Germinal center (tissue), 1 donor: Measurements from ENCODE around the gene PLXNB3.
"Not testable (repeated sequence)": the region's sequence is repeated elsewhere in the genome, so short reads cannot be mapped to it uniquely, and the experiment has no call there.

ENCODE experiments used
- DNase-seq: peaks from one replicate; pipeline ENCODE4 v3.0.0; 2012; ENCODE audit warnings: mixed read lengths, low spot score

PLXNB3 gene

DNA sequence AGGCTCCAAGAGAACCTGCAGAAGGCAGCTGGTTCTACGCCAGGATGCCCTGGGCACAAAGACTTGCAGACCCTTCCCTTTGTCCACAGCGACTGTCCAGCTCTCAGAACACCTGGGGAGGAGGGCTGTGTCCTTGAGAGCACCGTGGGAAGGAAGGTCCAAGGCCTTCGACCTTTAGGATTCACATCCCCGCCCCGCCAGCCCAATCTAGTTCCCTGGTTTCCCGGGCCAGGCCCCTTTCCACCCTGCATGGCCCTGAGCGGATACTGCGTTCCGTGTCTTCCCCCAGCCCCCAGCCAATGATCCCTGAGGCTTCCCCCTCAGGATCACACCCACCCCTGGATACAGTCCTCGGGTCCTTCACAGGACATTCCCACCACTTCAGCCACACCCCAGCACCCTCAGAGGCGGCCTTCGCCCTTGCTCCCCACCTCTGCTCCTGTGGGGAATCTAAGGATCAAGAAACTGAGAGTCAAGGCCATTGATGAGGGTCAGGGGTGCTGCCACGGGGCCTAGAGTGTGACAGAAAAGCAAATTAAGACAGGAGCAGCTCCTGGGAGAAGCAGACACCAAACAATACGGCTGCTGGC, 30.3 kb upstream of the PLXNB3 start:
- DNase-seq: no peak

DNA sequence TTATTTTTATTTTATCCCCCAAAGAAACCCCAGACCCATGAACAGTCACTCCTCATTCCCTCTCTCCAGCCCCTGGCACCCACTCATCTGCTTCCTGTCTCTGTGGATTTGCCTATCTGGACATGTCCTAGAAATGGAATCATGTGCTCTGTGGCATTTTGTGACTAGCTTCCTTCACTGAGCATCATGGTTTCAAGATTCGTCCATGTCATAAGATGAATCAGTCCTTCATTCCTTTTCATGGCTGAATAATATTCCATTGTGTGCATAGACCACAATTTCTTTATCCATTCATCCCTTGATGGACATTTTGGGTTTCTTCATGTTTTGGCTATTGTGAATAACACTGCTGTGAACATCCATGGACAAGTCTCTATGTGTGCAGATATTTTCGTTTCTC, 29.2 kb upstream of the PLXNB3 start:
- DNase-seq: no peak

DNA sequence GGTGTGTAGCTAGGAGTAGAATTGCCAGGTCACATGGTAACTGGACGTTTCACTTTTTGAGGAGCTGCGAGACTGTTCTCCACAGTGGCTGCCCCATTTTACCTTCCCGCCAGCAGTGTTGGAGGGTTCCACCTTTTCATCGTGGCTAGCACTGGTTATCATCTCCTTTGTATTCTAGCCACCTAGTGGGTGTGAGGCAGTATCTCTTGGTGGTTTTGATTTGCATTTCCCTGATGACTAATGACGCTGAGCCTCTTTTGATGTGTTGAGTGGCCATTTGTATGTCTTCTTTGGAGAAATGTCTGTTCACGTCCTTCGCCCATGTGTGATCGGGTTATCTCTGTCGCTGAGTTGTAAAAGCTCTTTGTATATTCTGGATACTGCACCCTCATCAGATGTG, 28.8 kb upstream of the PLXNB3 start:
- DNase-seq: no peak

GRCh38 chrX:153736071-153736820, 27.8 kb upstream of the PLXNB3 start:
- no peak for DNase-seq

DNA sequence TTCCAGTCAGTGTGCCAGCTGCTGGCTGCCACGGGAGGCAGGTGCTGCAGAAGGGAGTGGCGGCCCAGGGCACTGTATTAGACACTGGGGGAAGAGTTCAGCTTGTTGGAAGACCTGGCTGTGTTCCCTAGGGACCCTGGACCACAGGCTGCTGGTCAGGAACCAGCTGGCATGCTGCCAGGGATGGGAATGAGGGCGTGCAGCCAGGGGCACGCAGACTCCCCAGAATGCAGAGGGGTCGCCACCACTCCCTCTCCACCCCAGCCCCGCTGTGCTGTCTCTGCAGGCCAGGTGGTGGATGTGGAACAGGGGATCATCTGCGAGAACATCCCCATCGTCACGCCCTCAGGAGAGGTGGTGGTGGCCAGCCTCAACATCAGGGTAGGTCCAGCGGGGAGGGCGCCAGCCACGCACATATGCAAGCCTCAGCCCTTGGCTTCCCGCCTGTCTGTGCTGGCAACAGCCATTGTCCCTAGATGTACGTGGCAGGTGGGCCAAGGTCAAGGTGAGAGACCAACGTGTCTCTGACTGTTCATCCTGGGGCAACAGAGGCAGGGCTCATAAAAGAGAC, 27.1 kb upstream of the PLXNB3 start:
- no peak for DNase-seq

GRCh38 chrX:153738056-153738605, 25.9 kb upstream of the PLXNB3 start:
- DNase-seq: no peak

- DNase-seq: no peak
These were observed 24.1 kb upstream of the PLXNB3 start for GRCh38 chrX:153739754-153740486.

DNA sequence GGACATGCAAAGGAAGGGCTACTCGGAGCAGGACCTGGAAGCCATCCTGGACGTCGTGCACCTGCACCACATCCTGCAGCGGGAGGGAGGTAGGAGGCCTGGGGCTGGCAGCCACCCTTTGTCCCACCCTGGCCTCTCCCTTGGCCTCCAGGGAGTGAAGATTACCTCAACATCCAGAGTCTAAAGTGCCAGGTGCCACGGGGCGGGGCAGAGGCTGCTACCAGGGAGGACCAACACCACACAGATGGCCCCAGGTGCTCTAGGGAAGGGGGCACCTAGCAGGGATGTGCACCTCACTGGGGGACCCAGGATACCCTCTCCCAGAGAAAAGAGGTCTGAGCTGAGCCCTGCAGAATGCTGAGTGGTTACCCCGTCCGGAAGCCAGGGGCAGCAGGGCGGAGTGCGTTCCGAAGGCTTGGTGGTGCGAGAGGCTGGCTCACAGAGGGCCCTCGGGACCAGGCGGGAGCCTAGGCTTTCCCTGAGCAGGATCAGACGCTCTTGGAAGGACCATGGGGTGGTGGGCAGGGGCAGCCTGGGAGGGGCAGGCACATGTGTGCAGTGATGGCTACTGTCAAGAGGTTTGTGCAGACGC, 23.3 kb upstream of the PLXNB3 start:
- DNase-seq: no peak

GRCh38 chrX:153741446-153741845, 22.6 kb upstream of the PLXNB3 start:
- no peak for DNase-seq

- DNase-seq: not testable (repeated sequence)
These were observed 21.9 kb upstream of the PLXNB3 start for GRCh38 chrX:153742111-153742510.

DNA sequence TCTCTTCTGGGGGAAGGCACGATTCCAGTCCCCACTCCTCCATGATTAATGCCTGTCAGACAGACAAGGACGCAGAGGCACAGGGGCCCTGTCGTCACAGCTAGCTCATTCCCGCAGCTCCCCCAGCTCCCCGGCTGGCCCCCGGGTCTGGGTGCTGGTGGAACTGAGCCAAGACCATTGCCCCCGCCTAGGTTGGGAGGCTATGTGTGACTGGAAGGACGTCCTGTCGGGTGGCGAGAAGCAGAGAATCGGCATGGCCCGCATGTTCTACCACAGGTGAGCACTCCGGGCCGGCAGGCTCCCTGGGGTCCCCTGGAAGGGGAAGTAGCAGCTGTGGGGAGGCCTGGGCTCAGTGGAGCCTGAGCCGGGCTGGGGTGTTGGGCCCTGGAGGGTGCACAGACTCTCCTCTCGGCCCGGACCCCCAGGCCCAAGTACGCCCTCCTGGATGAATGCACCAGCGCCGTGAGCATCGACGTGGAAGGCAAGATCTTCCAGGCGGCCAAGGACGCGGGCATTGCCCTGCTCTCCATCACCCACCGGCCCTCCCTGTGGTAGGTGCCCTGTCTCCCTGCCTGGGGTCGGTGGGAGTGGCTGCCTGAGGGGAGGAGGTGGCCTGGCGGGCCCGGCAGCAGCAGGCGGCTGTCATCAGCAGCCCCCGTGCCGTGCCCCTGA, 21.1 kb upstream of the PLXNB3 start:
- DNase-seq: not testable (repeated sequence)

GRCh38 chrX:153743468-153744209, 20.4 kb upstream of the PLXNB3 start:
- not testable (repeated sequence) for DNase-seq

- no peak for DNase-seq
These were observed 19.6 kb upstream of the PLXNB3 start for GRCh38 chrX:153744210-153745066.

DNA sequence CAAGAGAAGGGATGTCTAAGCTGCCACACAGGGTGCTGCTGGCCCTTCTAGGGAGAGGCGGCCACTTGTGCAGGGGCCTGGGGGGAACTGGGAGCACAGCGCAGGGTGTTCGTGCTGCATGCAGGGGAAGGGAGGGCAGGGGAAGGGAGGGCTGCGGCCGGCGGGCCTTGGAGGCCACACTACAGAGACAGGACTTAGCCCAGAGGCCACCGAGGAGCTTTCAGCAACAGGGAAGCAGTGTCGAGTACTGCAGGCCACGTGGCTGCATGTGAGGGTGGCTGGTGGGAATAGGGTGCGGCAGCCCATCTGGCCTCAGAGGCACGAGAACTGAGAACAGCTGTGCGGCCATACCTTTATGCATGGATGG, 19.0 kb upstream of the PLXNB3 start:
- DNase-seq: not testable (repeated sequence)

DNA sequence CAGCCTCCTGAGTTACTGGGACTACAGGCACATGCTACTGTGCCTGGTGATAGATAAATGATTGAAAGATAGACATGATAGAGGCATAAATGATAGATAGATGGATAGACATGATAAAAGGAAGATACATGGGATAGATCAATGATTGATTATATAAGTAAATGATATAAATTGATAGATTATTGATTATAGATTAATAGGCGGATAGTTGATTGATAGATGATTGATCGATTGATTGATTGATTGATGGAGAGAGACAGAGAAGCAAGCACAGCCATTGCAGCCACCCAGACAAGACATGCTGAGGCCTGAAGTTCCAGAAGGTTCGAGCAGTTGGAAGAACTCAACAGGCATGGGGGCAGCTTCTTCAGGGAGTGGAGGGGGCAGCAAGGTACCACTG, 17.7 kb upstream of the PLXNB3 start:
- no peak for DNase-seq

- DNase-seq: not testable (repeated sequence)
These were observed 17.1 kb upstream of the PLXNB3 start for GRCh38 chrX:153746991-153747390.

DNA sequence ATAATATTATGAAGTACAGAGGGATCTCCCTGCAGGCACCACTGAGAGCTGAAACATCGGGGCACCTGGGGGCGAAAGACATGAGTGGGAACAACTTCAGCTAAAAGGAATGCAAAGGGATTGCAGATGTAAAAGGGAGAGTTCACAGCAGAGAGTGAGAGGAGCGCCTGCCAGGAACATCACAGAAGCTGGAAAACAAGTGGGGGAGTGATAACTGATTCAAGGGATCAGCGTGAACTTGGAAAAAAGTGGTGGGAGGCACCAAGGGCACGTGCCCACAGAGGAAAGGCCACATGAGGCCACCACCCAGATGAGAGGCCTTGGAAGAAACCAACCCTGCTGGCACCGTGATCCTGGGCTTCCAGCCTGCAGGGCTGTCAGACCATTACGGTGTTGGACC, 15.0 kb upstream of the PLXNB3 start:
- DNase-seq: not testable (repeated sequence)

- DNase-seq: no peak
These were observed 13.8 kb upstream of the PLXNB3 start for GRCh38 chrX:153750127-153750774.

DNA sequence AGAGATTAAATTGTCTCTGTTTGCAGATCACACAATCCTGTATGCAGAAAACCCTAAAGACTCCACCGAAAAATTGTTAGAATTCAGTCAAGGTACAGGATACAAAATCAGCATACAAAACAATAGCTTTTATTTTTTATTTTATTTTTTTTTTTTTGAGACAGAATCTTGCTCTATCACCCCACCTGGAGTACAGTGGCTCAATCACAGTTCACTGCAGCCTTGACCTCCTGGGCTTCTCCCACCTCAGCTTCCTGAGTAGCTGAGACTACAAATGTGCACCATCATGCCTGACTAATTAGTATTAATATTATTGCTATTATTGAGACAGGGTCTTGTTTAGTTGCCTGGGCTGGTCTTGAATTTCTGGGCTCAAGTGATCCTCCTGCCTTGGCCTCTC, 8.9 kb upstream of the PLXNB3 start:
- no peak for DNase-seq
